GF-D8 (cell line): ENCODE data around the gene LCE1A.

Experiments
- DNase-seq: peaks from one replicate; lab custom pipeline; 2025; lab: John Stamatoyannopoulos, UW

Gene LCE1A

GRCh38 chr1:152870831-152871730 is 43.8 kb downstream of the LCE1A start:
- no peak for DNase-seq

- DNase-seq: no peak
Measured at GRCh38 chr1:152871731-152872126, 44.5 kb downstream of the LCE1A start.

DNA sequence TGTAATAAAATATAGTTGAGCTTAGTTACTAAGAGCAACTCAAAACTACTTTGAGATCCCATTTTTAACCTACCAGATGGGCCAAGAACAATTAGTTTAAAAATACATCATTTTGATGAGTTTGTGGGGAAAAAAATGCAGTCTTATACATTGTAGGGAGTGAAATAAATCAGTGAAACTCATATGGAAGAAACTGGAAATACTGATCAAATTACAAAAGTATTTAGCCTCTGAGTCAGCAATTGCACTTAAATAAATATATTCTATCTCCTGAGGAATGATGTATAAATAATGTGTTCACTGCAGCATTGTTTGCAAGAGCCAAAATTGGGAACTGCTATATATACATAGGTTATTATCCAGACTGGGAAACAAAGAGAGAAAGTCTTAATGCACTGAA is 46.2 kb downstream of the LCE1A start:
- no peak for DNase-seq

DNA sequence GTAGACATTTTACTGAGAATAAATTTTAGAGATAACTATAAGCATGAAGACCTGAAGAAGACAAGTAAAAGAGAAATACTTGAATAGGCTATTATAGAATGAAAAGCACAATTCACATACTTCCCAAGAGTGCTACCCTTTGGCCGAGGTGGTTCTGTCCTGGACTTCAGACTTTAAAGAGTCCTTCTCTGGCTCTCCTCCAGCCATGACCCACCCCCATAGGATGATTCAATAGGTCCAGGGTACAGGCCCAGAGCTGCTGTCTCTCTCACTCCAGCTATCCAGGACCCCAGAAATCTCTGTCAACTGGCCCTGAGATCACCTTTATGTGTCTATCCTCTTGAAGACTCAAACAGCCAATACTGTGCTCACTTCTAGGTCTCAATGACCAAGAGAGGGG is 49.6 kb downstream of the LCE1A start:
- DNase-seq: no peak
